ENCODE measurements around the gene PCDHGA2. TPM values are rescaled to one million over a fixed set of nuclear protein-coding genes. Genes with fewer than 3 reads are reported as not detected.

PCDHGA2 gene
- total and polyA plus RNA-seq, 4 donors = 8.9 to 17.7 (median 12.2) TPM

Other genes starting within 250 kb of the PCDHGA2 start
Only the 30 nearest of the 38 such genes appear.
- gene PCDHB9, start 151.6 kb upstream of the PCDHGA2 start, total RNA-seq = 1 to 10 TPM; 2.9 to 3.5 TPM
- 1 to 10 TPM; 7.0 to 8.5 TPM for gene PCDHB9, start 151.6 kb upstream of the PCDHGA2 start, polyA plus RNA-seq (ENCODE audit: insufficient read length in 2 of 2)
- gene PCDHB10, start 146.4 kb upstream of the PCDHGA2 start, total RNA-seq = 1 to 10 TPM; 5.9 to 9.3 TPM
- 10 to 100 TPM; 11.6 to 15.8 TPM for gene PCDHB10, start 146.4 kb upstream of the PCDHGA2 start, polyA plus RNA-seq (ENCODE audit: insufficient read length in 2 of 2)
- gene PCDHB11, start 139.1 kb upstream of the PCDHGA2 start, total RNA-seq = 1 to 10 TPM; 7.6 to 9.7 TPM
- gene PCDHB11, start 139.1 kb upstream of the PCDHGA2 start, polyA plus RNA-seq (ENCODE audit: insufficient read length in 2 of 2) = 1 to 10 TPM; 3.8 to 3.9 TPM
- 10 to 100 TPM in 1 of 2 donors, 1 to 10 TPM in 1; 5.3 to 10.7 TPM for gene PCDHB12, start 130.0 kb upstream of the PCDHGA2 start, total RNA-seq
- 1 to 10 TPM; 3.3 to 4.9 TPM for gene PCDHB12, start 130.0 kb upstream of the PCDHGA2 start, polyA plus RNA-seq (ENCODE audit: insufficient read length in 2 of 2)
- gene PCDHB13, start 124.8 kb upstream of the PCDHGA2 start, total RNA-seq = 1 to 10 TPM; 4.5 to 8.7 TPM
- gene PCDHB13, start 124.8 kb upstream of the PCDHGA2 start, polyA plus RNA-seq (ENCODE audit: insufficient read length in 2 of 2) = 1 to 10 TPM; 3.8 to 5.0 TPM
- gene PCDHB14, start 115.4 kb upstream of the PCDHGA2 start, total RNA-seq = 10 to 100 TPM; 10.4 to 11.9 TPM
- 10 to 100 TPM; 15.4 to 17.4 TPM for gene PCDHB14, start 115.4 kb upstream of the PCDHGA2 start, polyA plus RNA-seq (ENCODE audit: insufficient read length in 2 of 2)
- 10 to 100 TPM; 10.4 to 15.2 TPM for gene PCDHB15, start 93.4 kb upstream of the PCDHGA2 start, total RNA-seq
- 10 to 100 TPM; 12.3 to 21.1 TPM for gene PCDHB15, start 93.4 kb upstream of the PCDHGA2 start, polyA plus RNA-seq (ENCODE audit: insufficient read length in 2 of 2)
- under 1 TPM in 1 of 2 donors, not detected in 1; 0.39 TPM for gene SLC25A2, start 34.7 kb upstream of the PCDHGA2 start, total RNA-seq
- gene SLC25A2, start 34.7 kb upstream of the PCDHGA2 start, polyA plus RNA-seq (ENCODE audit: insufficient read length in 2 of 2) = under 1 TPM in 1 of 2 donors, not detected in 1; 0.15 TPM
- gene TAF7, start 18.0 kb upstream of the PCDHGA2 start, total RNA-seq = 100 to 1,000 TPM in 1 of 2 donors, 10 to 100 TPM in 1; 98.2 to 111 TPM
- 100 to 1,000 TPM in 1 of 2 donors, 10 to 100 TPM in 1; 90.1 to 101 TPM for gene TAF7, start 18.0 kb upstream of the PCDHGA2 start, polyA plus RNA-seq (ENCODE audit: insufficient read length in 2 of 2)
- 1 to 10 TPM; 1.4 to 3.0 TPM for gene PCDHGA1, start 8.2 kb upstream of the PCDHGA2 start, total RNA-seq
- 1 to 10 TPM; 2.5 to 3.8 TPM for gene PCDHGA1, start 8.2 kb upstream of the PCDHGA2 start, polyA plus RNA-seq (ENCODE audit: insufficient read length in 2 of 2)
- gene PCDHGA3, start 5.1 kb downstream of the PCDHGA2 start, total RNA-seq = 10 to 100 TPM in 1 of 2 donors, 1 to 10 TPM in 1; 9.2 to 10.5 TPM
- 10 to 100 TPM; 12.3 to 19.2 TPM for gene PCDHGA3, start 5.1 kb downstream of the PCDHGA2 start, polyA plus RNA-seq (ENCODE audit: insufficient read length in 2 of 2)
- 1 to 10 TPM; 6.4 to 8.6 TPM for gene PCDHGB1, start 11.3 kb downstream of the PCDHGA2 start, total RNA-seq
- gene PCDHGB1, start 11.3 kb downstream of the PCDHGA2 start, polyA plus RNA-seq (ENCODE audit: insufficient read length in 2 of 2) = 1 to 10 TPM; 9.8 to 9.9 TPM
- 1 to 10 TPM; 7.5 to 8.2 TPM for gene PCDHGA4, start 16.3 kb downstream of the PCDHGA2 start, total RNA-seq
- 1 to 10 TPM; 9.5 to 9.9 TPM for gene PCDHGA4, start 16.3 kb downstream of the PCDHGA2 start, polyA plus RNA-seq (ENCODE audit: insufficient read length in 2 of 2)
- gene PCDHGB2, start 21.2 kb downstream of the PCDHGA2 start, total RNA-seq = 1 to 10 TPM; 6.3 to 6.7 TPM
- gene PCDHGB2, start 21.2 kb downstream of the PCDHGA2 start, polyA plus RNA-seq (ENCODE audit: insufficient read length in 2 of 2) = 10 to 100 TPM in 1 of 2 donors, 1 to 10 TPM in 1; 9.0 to 14.0 TPM
- 1 to 10 TPM; 7.9 to 8.8 TPM for gene PCDHGA5, start 25.4 kb downstream of the PCDHGA2 start, total RNA-seq
- gene PCDHGA5, start 25.4 kb downstream of the PCDHGA2 start, polyA plus RNA-seq (ENCODE audit: insufficient read length in 2 of 2) = 10 to 100 TPM; 14.0 to 15.5 TPM
- gene PCDHGB3, start 31.5 kb downstream of the PCDHGA2 start, total RNA-seq = 1 to 10 TPM; 6.0 to 8.3 TPM
- 1 to 10 TPM; 7.1 to 8.4 TPM for gene PCDHGB3, start 31.5 kb downstream of the PCDHGA2 start, polyA plus RNA-seq (ENCODE audit: insufficient read length in 2 of 2)
- gene PCDHGA6, start 35.1 kb downstream of the PCDHGA2 start, total RNA-seq = 10 to 100 TPM in 1 of 2 donors, 1 to 10 TPM in 1; 8.5 to 12.3 TPM
- gene PCDHGA6, start 35.1 kb downstream of the PCDHGA2 start, polyA plus RNA-seq (ENCODE audit: insufficient read length in 2 of 2) = 10 to 100 TPM; 18.4 to 19.2 TPM
- 1 to 10 TPM; 6.1 to 6.6 TPM for gene PCDHGA7, start 44.0 kb downstream of the PCDHGA2 start, total RNA-seq
- 1 to 10 TPM; 5.2 to 6.7 TPM for gene PCDHGA7, start 44.0 kb downstream of the PCDHGA2 start, polyA plus RNA-seq (ENCODE audit: insufficient read length in 2 of 2)
- 10 to 100 TPM; 12.5 to 14.9 TPM for gene PCDHGB4, start 48.9 kb downstream of the PCDHGA2 start, total RNA-seq
- gene PCDHGB4, start 48.9 kb downstream of the PCDHGA2 start, polyA plus RNA-seq (ENCODE audit: insufficient read length in 2 of 2) = 10 to 100 TPM; 10.3 to 16.0 TPM
- gene PCDHGA8, start 53.9 kb downstream of the PCDHGA2 start, total RNA-seq = 1 to 10 TPM; 4.6 to 5.6 TPM
- 1 to 10 TPM; 1.9 to 2.1 TPM for gene PCDHGA8, start 53.9 kb downstream of the PCDHGA2 start, polyA plus RNA-seq (ENCODE audit: insufficient read length in 2 of 2)
- gene PCDHGB5, start 59.2 kb downstream of the PCDHGA2 start, total RNA-seq = 10 to 100 TPM; 17.5 to 21.5 TPM
- 10 to 100 TPM; 22.7 to 33.5 TPM for gene PCDHGB5, start 59.2 kb downstream of the PCDHGA2 start, polyA plus RNA-seq (ENCODE audit: insufficient read length in 2 of 2)
- 10 to 100 TPM; 10.9 TPM for gene PCDHGA9, start 64.0 kb downstream of the PCDHGA2 start, total RNA-seq
- 10 to 100 TPM; 19.2 to 21.4 TPM for gene PCDHGA9, start 64.0 kb downstream of the PCDHGA2 start, polyA plus RNA-seq (ENCODE audit: insufficient read length in 2 of 2)
- gene PCDHGB6, start 69.3 kb downstream of the PCDHGA2 start, total RNA-seq = 10 to 100 TPM in 1 of 2 donors, 1 to 10 TPM in 1; 10.0 to 10.6 TPM
- gene PCDHGB6, start 69.3 kb downstream of the PCDHGA2 start, polyA plus RNA-seq (ENCODE audit: insufficient read length in 2 of 2) = 10 to 100 TPM; 22.0 to 25.7 TPM
- 10 to 100 TPM; 11.1 to 12.4 TPM for gene PCDHGA10, start 74.2 kb downstream of the PCDHGA2 start, total RNA-seq
- 10 to 100 TPM; 21.1 to 32.4 TPM for gene PCDHGA10, start 74.2 kb downstream of the PCDHGA2 start, polyA plus RNA-seq (ENCODE audit: insufficient read length in 2 of 2)
- 10 to 100 TPM; 13.7 to 14.3 TPM for gene PCDHGB7, start 78.9 kb downstream of the PCDHGA2 start, total RNA-seq
- gene PCDHGB7, start 78.9 kb downstream of the PCDHGA2 start, polyA plus RNA-seq (ENCODE audit: insufficient read length in 2 of 2) = 10 to 100 TPM; 35.8 to 47.2 TPM
- 10 to 100 TPM in 1 of 2 donors, 1 to 10 TPM in 1; 8.0 to 15.0 TPM for gene PCDHGA11, start 82.3 kb downstream of the PCDHGA2 start, total RNA-seq
- 10 to 100 TPM; 14.9 to 16.1 TPM for gene PCDHGA11, start 82.3 kb downstream of the PCDHGA2 start, polyA plus RNA-seq (ENCODE audit: insufficient read length in 2 of 2)
- gene PCDHGA12, start 91.7 kb downstream of the PCDHGA2 start, total RNA-seq = 10 to 100 TPM in 1 of 2 donors, 1 to 10 TPM in 1; 8.5 to 10.7 TPM
- gene PCDHGA12, start 91.7 kb downstream of the PCDHGA2 start, polyA plus RNA-seq (ENCODE audit: insufficient read length in 2 of 2) = 1 to 10 TPM; 8.1 to 8.3 TPM
- 100 to 1,000 TPM; 114 to 205 TPM for gene PCDHGC3, start 137.2 kb downstream of the PCDHGA2 start, total RNA-seq
- 100 to 1,000 TPM; 603 to 678 TPM for gene PCDHGC3, start 137.2 kb downstream of the PCDHGA2 start, polyA plus RNA-seq (ENCODE audit: insufficient read length in 2 of 2)
- gene PCDHGC4, start 146.3 kb downstream of the PCDHGA2 start, total RNA-seq = 10 to 100 TPM; 20.0 to 65.5 TPM
- 10 to 100 TPM; 90.2 to 91.8 TPM for gene PCDHGC4, start 146.3 kb downstream of the PCDHGA2 start, polyA plus RNA-seq (ENCODE audit: insufficient read length in 2 of 2)
- gene PCDHGC5, start 150.3 kb downstream of the PCDHGA2 start, total RNA-seq = 1 to 10 TPM; 4.0 to 5.9 TPM
- gene PCDHGC5, start 150.3 kb downstream of the PCDHGA2 start, polyA plus RNA-seq (ENCODE audit: insufficient read length in 2 of 2) = 1 to 10 TPM; 5.4 to 6.5 TPM